GM18858 (cell line): Measurements from ENCODE around the gene GBP5.

Experiments
- ATAC-seq: cut with Tn5 transposase; IDR thresholded peaks from one replicate; pipeline ENCODE4 v1.9.1; 2021; ENCODE audit not compliant: unreplicated experiment

Gene GBP5, protein sequence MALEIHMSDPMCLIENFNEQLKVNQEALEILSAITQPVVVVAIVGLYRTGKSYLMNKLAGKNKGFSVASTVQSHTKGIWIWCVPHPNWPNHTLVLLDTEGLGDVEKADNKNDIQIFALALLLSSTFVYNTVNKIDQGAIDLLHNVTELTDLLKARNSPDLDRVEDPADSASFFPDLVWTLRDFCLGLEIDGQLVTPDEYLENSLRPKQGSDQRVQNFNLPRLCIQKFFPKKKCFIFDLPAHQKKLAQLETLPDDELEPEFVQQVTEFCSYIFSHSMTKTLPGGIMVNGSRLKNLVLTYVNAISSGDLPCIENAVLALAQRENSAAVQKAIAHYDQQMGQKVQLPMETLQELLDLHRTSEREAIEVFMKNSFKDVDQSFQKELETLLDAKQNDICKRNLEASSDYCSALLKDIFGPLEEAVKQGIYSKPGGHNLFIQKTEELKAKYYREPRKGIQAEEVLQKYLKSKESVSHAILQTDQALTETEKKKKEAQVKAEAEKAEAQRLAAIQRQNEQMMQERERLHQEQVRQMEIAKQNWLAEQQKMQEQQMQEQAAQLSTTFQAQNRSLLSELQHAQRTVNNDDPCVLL

GRCh38 chr1:89272269-89273041, at the start of gene GBP5:
GBP5 (minus strand) TSS chr1:89272860; CDS start chr1:89269555, 3,305 bp downstream.
- peak; percentile 57 for ATAC-seq

DNA sequence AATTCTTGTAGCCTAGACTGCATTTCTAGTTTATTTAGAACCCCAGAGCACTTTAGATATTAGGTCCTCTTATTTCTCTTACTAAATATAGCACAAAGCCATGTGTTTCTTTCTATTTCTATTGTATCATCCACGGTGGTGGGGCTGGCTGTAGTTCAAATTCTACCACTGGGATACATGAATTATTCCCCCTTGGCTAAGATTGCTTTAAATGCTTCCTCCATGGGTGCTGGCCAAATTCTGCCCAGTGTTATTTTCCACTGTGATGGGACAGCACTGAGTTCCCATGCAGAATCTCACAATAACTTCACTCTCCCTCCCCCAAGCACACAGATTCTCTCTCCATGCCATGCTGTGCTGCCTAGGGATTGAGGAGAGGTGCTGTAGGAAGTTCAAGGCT, 49.7 kb upstream of the GBP5 start:
- no peak for ATAC-seq

GRCh38 chr1:89312572-89312971, 39.9 kb upstream of the GBP5 start:
- no peak for ATAC-seq

DNA sequence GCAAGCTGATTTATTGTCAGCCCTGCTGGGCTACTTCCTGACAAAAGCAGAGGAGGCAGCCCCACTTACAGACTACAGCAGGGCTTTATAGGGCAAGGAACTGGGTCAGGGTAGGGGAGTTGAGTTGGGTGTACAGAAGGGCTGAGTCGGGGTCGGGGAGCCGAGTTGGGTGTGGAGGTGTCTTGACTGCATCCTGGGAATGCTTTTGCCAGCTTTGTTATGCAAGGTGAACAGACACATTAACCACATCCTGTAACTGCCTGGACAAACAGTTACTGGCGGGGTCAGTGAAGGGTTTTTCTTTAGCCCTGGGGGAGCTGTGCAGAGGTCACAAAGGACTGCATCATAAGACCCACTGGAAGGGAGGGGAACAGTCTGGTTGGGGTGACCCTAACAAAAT, 39.1 kb upstream of the GBP5 start:
- no peak for ATAC-seq

DNA sequence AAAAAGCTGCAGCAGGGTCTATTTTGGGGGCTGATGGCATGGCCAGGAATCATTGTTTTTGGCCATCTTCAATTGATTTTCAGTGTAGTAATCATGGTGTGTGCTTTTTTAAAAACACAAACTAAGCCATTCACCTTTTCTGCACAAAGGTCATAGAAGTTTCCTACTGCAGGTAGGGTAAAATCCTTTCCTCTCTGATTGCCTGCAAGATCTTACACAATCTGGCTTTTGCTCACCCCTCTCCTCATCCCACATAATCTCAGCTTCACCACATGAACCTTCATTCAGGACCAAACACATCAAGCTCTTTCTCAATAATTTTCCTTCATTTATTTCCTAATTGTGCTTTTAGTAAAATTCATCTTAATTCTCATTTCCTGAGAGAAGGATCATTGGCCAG, 38.3 kb upstream of the GBP5 start:
- peak; percentile 4 for ATAC-seq

DNA sequence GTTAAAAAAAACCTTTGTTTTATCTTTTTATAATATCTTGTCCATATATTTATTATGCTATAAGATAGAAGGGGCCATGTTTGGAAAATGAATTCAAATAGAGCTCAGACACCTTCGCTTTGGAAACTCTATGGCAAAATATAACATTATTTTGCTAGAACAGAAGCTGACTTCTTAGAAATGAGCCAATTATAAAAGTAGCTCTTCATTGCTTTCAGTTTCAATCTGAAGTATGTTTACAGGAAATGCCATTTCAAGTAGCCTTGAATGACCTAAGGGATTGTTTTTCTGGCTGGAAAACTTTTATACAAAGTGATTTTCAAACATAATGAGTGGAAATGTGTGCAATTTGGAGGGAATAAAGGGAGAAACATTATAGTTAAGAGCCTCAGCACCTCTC, 37.8 kb upstream of the GBP5 start:
- ATAC-seq = peak; percentile 89

DNA sequence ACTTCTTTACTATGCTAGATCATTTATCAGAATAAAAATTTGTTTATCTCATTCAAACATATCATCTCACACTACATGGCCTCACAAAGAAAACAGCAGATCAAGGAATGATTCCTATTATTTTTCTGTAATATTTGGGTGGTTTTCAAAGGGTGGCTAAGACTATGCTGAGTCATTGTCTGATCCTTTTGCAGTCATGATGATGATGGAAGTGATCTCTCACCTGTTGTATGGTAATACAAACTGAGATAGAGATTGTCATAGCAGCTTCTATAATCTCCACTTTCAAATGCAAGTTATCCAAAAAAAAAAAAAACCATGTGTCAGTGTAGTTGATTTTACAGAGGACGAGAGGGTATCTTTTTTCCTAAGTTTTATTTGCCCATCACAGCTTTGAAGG, 37.2 kb upstream of the GBP5 start:
- no peak for ATAC-seq

GRCh38 chr1:89306273-89306672, 33.6 kb upstream of the GBP5 start:
- ATAC-seq = no peak

GRCh38 chr1:89305493-89305892, 32.8 kb upstream of the GBP5 start:
- ATAC-seq = no peak

DNA sequence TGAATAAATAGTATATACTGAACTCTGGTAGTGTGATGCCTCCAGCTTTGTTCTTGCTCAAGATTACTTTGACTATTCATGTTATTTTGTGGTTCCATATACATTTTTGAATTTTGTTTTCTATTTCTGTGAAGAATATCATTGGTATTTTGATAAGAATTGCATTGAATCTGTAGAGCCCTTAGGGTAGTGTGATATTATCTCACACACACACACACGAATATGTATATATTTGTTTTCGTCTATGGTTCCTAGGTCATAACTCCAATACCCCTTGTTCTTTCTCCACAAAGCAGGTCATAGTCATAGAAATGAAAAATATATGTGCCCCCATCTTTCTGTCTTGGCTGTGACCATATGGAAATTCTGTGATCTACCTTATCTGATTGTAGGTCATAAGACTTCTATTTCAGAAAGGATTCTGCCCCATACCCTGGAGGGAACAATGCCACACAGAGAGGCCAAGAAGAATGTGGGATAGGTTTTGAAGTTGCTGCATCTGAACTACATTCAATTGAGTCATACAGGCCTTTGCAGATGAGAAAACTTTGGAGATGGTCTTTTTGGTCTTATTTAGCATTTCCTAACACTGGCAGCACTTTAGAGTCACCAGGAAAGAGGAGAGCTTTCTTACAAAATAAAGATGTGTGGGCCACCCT, 32.0 kb upstream of the GBP5 start:
- no peak for ATAC-seq

GRCh38 chr1:89302697-89303332, 30.2 kb upstream of the GBP5 start:
- no peak for ATAC-seq

DNA sequence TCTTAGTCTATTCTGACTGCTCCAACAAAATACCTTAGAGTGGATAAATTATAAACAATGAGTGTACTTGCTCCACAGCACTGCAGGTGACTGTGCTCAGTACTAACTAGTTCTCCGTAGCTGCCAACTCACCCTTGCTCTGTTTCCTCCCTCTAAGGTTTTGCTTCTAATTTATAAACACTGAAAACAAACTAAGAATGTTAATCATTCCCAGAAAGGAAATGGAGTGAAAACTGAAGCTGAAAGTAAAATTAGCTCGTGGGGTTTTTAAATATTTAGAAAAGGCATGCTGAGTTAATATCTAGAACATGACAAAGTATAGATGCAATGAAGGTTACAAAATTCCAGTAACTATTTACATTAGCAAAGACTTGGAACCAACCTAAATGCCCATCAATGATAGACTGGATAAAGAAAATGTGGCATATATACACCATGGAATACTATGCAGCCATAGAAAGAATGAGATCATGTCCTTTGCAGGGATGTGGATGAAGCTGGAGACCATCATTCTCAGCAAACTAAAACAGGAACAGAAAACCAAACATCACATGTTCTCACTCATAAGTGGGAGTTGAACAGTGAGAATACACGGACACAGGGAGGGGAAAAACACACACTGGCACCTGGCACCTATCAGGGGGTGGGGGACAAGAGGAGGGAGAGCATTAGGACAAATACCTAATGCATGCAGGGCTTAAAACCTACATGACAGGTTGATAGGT, 27.2 kb upstream of the GBP5 start:
- ATAC-seq = peak; percentile 83

DNA sequence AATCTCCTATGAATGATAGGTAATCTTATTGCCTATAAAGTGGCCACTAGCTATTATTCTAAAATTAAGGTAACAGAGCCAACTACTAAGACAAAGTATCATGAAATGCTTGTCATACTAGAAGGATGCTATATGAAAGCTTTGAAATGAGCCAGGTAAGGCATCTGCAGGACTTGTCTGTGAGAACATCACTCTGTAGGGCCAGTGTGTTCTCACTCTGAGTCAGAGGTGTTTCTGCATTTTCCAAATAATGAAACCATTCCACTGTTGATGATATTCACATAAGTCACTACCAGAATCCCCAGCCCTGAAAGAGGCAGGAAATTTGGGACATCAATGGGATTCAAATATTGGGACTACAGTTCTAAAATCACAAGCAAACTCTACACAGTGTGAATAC, 25.8 kb upstream of the GBP5 start:
- ATAC-seq = peak; percentile 44

DNA sequence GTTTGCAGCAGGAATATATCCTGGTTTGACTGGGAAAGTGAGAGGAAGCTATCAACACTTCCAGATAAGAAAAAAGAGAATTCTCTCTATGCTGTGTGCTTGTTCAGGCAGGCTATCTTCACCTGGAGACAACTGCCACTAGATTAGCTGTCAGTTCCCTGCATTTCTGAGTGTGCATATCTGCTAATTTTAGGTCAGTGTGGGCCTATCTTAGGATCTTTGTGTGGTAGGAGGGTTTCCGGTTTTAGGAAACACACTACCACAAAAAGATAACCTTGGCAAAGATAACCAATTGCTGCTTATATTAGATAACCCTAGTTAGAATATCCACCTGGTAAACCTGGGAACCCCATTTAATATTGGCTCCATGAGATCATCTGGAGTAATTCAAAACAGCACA, 22.5 kb upstream of the GBP5 start:
- ATAC-seq = no peak

GRCh38 chr1:89291276-89291675, 18.6 kb upstream of the GBP5 start:
- no peak for ATAC-seq

DNA sequence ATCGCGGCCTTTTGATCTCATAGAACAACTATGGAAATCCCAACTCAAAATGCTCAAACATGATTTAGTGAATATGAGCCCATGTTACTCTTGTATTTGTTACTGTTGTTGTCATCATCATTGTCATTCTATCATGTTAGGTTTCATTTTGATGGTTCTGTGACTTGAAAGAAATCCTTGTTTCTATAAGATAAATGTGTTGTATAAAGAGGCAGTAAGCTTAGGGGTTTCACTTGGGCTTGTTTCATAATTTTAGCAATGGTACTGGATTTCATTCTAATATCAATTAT, 15.3 kb upstream of the GBP5 start:
- ATAC-seq = no peak

GRCh38 chr1:89287181-89288050, 14.8 kb upstream of the GBP5 start:
- ATAC-seq = peak; percentile 29

DNA sequence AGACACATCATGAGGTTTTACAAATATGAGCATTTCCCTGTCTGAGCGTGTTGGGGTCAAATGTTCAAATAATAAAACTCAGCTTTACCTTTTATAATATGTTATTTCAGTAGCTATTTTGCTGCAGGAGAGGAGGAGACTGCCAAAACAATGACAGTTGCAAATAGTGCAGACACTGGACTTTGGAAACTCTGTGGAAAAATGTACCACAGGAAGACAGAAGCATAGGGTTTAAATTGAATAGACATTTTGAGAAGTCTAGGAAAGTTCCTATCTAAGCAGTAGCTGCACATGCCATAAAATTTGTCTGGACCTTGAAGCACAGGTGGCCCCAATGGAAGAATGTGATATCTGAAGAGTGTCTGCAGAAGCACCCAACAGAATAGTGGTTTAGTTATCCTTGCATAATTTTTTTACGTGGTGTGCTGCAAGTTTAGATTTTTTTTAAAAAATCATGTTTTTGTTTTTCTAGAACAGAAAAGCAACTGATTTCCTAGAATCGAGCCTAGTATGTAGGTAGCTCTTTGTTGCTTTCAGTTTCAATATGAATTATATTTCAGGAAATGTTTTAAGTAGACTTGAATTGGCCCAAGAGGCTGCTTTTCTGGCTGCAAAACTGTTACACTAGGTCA, 14.0 kb upstream of the GBP5 start:
- ATAC-seq = peak; percentile 97

- ATAC-seq = no peak
Measured at GRCh38 chr1:89285745-89286380, 13.2 kb upstream of the GBP5 start.
